Measurements from ENCODE around the gene DOP1A.

DNA sequence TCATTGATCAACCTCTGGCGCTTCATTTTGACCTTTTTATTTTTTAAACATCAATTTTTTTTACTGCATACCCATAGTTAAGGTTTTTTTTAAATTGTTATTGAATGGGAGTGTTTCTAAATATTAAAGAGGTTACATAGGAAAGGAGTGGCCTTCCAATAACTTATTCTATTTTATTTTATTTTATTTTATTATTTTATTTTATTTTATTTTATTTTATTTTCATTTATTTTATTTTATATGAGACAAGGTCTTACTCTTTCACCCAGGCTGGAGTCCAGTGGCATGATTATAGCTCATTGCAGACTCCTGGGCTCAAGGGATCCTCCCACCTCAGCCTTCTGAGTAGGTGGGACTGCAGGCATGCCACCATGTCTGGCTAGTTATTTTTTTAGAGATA, 30.2 kb downstream of the DOP1A start:
- TF ChIP-seq YY1 (IDR thresholded peaks at IDR 0.05), result no peak
- TF ChIP-seq, protein P1, sequence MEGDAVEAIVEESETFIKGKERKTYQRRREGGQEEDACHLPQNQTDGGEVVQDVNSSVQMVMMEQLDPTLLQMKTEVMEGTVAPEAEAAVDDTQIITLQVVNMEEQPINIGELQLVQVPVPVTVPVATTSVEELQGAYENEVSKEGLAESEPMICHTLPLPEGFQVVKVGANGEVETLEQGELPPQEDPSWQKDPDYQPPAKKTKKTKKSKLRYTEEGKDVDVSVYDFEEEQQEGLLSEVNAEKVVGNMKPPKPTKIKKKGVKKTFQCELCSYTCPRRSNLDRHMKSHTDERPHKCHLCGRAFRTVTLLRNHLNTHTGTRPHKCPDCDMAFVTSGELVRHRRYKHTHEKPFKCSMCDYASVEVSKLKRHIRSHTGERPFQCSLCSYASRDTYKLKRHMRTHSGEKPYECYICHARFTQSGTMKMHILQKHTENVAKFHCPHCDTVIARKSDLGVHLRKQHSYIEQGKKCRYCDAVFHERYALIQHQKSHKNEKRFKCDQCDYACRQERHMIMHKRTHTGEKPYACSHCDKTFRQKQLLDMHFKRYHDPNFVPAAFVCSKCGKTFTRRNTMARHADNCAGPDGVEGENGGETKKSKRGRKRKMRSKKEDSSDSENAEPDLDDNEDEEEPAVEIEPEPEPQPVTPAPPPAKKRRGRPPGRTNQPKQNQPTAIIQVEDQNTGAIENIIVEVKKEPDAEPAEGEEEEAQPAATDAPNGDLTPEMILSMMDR (IDR thresholded peaks at IDR 0.05; ENCODE audit: low read depth, low read length, missing input control), result no peak
- no peak for TF ChIP-seq EGR1 (IDR thresholded peaks at IDR 0.05; ENCODE audit: low read depth in 2 of 2)
- TF ChIP-seq SP1 (IDR thresholded peaks at IDR 0.05), result no peak
- no peak for TF ChIP-seq HNF4A (conservative IDR thresholded peaks at IDR 0.05)
- TF ChIP-seq, protein P2, sequence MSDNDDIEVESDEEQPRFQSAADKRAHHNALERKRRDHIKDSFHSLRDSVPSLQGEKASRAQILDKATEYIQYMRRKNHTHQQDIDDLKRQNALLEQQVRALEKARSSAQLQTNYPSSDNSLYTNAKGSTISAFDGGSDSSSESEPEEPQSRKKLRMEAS (IDR thresholded peaks at IDR 0.05), result no peak
- TF ChIP-seq, protein P3, sequence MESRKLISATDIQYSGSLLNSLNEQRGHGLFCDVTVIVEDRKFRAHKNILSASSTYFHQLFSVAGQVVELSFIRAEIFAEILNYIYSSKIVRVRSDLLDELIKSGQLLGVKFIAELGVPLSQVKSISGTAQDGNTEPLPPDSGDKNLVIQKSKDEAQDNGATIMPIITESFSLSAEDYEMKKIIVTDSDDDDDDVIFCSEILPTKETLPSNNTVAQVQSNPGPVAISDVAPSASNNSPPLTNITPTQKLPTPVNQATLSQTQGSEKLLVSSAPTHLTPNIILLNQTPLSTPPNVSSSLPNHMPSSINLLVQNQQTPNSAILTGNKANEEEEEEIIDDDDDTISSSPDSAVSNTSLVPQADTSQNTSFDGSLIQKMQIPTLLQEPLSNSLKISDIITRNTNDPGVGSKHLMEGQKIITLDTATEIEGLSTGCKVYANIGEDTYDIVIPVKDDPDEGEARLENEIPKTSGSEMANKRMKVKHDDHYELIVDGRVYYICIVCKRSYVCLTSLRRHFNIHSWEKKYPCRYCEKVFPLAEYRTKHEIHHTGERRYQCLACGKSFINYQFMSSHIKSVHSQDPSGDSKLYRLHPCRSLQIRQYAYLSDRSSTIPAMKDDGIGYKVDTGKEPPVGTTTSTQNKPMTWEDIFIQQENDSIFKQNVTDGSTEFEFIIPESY (IDR thresholded peaks at IDR 0.05), result no peak
